ENCODE results near the gene NREP. TPM values are rescaled to one million over a fixed set of nuclear protein-coding genes. Genes with fewer than 3 reads are reported as not detected.

Gene NREP
- 12.5 and 27.6 TPM in 2 replicates for total RNA-seq

GRCh38 chr5:111756581-111757354 is at the start of gene NREP:
NREP (minus strand) TSS chr5:111757194; CDS start chr5:111755772, 1,422 bp downstream.

Other genes with a start within 250 kb of the NREP start
- gene STARD4, start 244.7 kb downstream of the NREP start, total RNA-seq = 43.3 and 49.6 TPM in 2 replicates

Data from dermis lymphatic vessel endothelial cell (primary cell).